Eye (tissue), 1 donor: ENCODE results near the gene AKNAD1.
A peak's percentile ranks its signal among the peaks of the same experiment; 100 is the strongest.
"Not testable (repeated sequence)": the region's sequence is repeated elsewhere in the genome, so short reads cannot be mapped to it uniquely, and the experiment has no call there.

Experiments
- DNase-seq: peaks from one replicate; pipeline ENCODE4 v3.0.0-alpha.2; 2015

AKNAD1 gene, protein sequence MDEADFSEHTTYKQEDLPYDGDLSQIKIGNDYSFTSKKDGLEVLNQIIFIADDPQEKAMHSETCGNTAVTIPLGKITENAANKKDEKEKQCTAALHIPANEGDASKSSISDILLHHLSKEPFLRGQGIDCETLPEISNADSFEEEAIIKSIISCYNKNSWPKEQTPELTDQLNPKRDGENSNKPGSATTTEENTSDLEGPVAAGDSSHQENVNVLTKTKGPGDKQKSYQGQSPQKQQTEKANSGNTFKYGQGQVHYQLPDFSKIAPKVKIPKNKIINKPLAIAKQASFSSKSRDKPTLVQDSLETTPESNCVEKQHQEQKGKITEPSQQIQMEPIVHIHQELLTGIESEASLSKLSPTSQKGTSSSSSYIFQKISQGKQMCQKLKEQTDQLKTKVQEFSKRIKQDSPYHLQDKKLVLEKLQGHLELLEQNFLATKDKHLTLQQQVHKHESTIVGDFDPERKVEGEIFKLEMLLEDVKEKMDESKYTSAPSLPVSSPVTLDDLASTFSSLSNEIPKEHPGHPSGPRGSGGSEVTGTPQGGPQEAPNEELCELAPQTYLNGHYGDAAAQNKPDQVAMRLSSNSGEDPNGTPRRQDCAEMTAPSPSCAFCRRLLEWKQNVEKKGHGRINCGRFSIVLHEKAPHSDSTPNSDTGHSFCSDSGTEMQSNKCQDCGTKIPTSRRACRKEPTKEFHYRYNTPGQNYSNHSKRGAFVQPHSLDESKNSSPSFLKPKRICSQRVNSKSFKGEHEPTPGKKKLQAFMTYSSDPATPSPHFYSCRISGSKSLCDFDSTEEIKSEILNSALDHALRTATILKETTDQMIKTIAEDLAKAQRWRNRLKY

DNA sequence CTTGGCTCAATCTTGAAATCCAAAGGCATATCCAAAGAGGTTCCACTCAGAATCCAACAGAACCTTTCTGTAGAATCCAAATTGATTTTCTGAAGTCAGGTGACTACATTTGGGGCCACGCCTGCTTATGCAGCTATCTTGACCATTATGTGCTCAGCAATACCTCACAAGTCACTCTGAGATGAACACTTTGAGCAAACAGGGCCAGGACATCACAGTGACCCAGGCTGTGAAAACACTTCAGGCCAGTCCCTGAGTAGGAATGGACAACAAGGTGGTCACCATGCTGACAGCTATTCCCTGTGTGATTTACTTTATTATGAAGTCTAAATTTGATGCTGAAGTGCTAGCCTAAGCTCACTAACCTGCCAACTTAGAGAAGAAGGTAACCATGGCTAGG is at the start of gene AKNAD1:
TSS of gene AKNAD1 (minus strand) at position 101 of the 400 bp plus-strand sequence. CDS start 4,430 bp downstream, outside the sequence.
- no peak for DNase-seq

DNA sequence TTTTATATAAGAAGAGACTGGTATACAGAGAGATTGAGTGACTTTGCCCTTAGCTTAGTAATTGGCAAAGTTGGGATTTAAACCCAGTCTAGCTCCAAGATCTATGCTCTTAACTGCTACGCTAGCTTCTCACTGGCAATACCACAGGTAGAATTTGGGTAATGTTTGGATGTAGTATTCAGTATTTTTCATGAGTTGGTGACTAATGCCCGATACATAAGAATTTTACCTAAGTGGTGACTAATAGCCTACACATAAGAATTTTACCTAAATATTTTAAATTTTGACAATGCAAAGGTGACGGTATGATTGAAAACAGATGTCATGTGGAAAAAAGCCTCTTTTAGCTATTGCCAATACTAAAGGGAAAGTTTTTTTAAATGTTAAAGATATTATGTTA is 44.2 kb upstream of the AKNAD1 start:
- DNase-seq, result no peak

DNA sequence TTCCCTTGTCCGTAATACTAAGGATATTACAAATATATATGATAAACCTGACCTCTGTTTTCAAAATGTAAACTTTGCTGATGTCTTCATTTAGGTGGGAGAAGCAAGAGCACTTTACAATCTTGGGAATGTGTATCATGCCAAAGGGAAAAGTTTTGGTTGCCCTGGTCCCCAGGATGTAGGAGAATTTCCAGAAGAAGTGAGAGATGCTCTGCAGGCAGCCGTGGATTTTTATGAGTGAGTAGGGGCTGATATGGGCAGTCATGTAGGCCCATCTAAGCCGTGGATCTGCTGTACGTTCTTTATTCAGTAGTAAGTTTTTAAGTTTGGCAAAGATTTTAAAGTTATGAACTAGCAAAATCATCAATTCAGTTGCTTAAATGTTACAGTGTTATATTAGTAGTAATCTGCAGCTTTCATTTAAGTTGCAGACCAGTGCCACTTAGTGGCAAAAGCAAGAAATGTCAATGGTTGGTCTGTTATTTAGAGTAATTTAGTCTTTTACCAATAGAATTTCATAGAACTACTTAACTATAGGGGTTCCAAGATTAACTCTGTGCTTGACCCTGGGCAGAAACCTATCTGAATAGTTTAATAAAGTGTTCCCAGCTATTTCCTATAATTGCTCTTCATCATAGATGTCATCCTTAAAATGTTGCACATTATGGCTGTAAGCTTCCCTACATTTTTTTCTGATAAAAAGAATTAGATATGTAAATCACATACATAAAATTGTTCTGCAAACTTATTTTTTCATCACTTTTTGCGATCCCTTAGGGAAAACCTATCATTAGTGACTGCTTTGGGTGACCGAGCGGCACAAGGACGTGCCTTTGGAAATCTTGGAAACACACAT is 41.2 kb upstream of the AKNAD1 start:
- peak; percentile 72 for DNase-seq

DNA sequence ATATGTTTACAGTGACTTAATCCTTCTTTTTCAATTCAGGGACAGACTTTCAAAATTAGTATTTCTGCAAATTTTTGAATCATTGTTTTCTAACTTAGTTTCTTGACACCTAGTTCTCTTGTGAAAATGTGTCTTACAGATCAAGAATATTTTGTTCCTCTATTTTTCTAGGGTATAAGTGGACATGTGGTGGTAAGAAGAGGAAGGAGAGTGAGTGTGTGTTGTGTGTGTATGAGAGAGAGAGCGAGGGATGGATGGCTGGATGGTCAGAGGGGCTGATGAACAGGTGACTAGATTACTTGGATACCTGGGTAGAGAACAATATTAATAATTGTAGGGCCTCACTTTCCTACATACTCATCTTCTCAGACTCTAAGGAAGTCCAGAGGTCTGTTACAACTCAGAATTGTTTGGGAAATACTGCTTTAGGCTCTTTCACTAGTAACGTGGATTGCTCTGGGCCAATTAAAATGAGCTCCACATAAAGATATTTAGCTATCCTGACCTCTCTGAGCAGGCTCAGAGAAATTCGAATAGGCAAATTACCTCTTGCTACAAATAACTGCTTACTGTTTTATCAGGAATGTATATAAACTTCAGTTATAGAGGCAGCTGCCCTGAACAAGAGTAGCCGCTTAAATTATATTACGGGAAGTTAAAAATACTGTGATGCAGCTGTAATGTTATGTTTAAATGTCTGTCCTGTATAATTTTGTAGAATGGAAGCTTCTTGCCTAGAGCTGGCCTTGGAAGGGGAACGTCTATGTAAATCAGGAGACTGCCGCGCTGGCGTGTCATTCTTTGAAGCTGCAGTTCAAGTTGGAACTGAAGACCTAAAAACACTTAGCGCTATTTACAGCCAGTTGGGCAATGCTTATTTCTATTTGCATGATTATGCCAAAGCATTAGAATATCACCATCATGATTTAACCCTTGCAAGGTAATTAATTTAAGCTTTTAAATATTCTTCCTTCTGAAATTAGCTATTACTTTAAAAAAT is 39.6 kb upstream of the AKNAD1 start:
- no peak for DNase-seq

DNA sequence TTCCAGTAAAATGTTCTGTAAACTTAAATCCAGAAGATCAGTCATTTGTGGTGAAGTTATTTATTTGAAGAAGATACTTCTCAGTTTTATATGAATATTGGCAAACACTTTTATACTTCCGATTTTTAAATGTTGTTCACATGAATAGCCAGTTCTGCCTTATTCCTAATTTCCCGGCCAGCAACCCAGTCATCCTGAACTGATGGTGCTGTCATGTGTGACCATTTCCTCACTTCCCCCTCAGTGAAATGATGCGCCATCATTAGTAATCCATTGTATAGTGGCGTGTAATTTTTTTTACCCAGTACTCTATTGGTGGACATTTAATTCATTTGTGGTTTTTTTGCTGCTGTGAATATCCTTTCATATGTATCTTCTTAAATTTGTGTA is 36.2 kb upstream of the AKNAD1 start:
- DNase-seq, result peak; percentile 27

DNA sequence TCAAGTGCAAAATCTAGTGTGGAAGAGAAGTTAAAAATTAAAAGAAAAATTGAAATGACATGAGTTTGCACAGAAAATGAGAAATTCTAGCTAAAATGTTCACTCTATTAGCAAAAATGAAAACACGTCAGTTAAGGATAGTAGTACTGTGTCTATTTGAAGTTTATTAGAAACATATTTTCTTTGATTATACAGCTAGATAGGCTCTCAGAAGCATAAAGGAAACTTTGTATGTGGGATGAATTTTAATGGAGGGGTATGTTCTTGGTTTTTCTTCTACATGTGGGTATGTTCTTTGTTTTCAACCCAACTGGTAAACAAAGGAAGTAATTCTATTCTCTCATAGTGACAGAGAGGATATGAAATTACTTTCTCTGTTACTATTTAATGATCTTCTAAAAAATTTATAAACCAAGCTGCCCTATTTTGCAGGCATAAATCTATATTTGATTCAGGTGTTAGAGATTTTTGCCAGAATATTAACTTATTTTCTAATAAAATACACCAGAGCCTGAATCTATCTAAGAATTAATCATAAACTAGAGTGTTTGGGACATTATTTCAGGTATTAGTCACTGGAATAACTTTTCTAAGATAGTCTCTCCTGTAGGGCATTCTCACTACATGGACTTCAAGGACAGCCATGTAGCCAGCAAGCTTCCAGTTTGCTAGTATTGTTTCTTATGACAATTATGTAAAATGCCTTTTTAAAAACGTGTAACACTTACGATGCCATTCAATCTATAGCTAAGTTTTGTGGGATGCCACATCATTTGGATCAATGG is 35.7 kb upstream of the AKNAD1 start:
- no peak for DNase-seq

DNA sequence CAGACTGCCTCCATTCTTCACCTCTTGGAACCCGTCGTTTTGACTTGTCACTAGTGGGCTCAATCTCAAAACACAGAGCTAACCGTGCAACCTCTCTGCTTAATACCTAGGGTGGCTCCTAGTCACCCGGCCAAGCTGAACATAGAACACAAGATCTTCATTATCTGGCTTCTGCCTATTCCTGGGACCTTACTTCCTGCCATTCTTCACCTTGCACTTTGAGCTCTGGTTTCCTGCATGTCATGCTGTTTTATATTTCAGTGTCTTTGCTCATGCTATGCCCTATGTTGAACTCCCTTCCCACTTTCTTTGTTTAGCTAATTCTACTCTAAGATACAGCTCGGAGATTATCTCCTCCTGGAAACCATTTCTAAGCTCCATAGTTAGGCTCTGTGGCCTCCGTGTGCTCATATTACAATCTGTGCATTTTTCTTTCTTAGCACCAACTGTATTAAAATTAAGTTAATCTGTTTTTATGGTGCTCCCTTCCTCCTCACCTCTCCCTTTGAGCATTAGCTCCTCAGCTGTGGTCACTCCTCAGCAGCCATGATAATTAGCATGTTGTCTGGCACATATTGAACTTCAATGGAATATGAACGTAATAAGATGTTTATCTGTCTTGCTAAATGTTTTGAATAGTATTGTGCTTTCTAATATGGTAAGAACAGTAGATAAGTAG is 33.0 kb upstream of the AKNAD1 start:
- no peak for DNase-seq

DNA sequence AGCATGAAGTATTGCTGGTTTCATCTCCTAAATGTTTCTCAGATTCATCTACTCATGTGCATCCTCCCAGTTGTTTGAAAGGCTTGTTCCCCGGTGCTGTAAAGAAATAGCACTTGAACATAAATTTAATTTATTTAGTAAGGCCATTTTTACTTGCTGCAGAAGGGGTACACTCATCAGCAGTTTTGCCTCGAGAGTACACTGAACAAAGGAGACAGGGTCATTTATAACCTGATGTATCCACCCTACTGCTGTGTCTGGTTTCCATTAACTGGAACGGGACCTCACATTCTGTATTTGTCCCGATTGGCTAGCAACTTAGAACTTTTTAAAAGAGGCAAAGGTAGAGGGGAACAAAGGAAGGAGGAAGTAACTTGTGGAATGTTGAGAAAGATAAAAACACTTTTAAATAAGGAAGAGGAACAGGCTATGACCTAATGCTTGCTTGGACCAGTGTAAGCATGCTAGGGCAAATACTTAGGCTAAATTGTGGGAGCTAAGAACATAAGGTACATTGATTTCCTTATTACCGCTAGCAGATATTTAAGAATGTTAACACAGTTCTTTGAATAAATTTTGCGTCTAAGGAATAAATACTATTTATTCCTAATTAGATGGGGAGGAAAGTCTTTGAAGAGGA is 32.2 kb upstream of the AKNAD1 start:
- DNase-seq, result not testable (repeated sequence)

DNA sequence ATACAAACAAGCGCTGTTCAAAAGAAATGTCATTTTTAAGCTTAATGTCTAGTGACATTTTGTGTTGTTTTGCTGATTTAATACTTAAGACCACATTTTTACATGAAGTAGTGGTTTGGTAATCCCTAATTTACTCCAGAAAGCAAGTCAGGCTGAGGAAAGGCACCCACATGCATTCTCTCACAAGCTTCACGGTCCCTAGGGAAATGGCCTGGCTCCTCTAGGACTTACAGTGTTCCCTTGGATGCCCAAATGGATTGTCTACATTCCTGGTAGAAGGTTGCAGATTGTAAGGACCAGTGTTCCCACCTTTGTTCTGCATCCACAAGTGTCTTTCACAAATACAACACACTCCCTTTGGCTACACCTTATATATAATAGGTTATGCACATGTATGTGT is 29.4 kb upstream of the AKNAD1 start:
- DNase-seq, result no peak

DNA sequence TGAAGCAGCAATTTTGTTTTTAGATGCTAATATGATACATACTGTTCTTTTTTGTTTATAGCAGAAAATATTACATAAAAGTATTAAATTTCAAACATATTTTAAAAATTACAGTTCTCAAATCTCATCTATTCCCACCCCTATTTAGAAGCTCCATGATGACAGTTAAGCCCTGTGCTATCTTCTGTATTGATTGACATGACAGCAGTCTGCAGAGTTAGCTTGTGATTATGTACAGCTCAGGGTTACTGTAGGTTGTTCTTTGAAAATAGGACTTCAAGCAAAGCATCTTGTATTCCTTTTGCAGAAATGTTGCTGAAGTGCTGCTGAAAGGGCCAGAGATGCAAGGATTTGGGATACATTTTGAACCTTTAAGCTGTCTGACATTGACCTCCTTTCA is 28.1 kb upstream of the AKNAD1 start:
- no peak for DNase-seq

DNA sequence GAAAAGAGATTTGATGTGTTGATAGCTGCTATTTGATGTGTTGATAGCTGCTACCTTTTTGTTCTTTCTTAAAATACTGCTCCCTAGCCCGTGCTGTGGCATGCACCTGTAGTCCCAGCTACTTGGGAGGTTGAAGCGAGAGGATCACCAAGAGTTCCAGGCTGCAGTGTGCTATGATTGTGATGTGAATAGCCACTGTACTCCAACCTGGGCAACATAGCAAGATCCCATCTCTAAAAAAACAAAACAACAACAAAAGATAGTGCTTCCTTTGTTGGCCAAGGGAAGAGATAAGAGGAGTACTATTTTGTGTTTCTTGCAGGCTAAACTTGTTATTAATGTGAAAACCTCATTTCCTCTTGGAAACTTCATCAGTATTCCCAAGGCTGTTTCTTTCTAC is 25.9 kb upstream of the AKNAD1 start:
- no peak for DNase-seq

DNA sequence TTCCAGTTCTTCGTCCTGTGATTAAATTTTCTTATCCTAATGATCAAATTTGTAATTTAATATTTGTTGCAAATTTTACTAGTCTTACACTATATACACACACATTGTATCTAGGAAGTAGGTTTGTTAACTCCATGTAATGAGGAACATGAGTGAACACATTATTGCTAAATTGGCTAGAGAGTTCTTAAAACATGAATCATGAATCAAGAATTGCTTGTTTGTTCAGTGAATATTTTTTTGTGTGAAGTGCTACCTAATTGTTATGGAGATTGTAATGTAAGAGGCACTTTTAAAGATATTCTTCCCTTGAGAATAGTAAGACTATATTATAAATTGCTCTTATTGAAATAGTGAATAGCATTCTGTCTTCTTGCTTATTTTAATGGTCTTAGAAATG is 24.5 kb upstream of the AKNAD1 start:
- DNase-seq, result no peak

DNA sequence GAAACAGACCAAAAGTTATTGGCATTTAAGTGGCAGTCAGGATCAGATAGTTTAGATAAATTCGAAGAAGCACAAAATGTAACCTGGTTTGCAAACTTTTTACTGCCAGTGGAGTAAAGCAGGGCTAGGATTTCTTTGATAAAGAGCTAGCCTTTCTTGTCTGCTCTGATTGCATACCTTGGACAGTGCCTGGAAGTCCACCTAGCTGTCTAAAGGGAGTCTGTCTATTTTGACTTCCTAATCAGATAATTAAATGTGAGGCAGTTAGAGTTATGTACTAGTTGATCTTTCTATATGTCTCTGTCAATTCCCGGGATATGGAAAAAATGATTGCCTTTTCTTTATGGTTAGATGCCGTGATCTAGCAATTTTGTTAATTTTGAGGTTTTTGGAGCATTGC is 24.0 kb upstream of the AKNAD1 start:
- no peak for DNase-seq

DNA sequence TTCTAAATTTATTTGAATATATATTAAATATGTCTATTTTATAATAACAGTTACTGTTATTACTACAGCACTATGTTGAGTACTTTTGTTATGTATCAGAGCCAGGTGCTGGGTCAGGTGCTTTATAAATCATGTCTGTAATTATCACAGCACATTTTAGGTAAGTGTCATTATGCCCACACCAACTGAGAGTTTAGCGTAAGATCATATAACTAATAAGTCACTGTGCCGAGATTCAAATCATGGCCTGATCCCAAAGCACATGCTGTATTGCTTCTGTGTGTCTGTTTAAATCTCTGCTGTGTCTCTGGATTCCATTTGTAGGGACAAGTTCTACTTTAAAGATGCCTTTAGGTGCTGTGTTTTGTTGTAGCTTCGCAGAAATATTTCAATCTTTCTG is 21.8 kb upstream of the AKNAD1 start:
- peak; percentile 19 for DNase-seq

DNA sequence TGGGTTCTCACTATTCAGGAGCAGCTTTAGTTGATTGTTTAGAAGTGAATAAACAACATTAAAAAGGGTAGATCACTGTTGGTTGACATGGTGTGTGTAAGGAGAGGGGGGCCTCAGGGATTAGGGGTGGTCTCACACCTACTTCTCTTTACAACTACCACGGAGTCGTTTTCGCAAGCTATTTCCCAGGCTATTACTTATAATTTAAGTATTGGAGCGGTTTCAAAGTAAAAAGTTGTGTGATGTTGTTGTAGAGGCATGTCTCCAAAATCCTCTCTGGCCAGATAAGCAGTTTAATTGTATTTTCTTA is 21.2 kb upstream of the AKNAD1 start:
- DNase-seq, result no peak

DNA sequence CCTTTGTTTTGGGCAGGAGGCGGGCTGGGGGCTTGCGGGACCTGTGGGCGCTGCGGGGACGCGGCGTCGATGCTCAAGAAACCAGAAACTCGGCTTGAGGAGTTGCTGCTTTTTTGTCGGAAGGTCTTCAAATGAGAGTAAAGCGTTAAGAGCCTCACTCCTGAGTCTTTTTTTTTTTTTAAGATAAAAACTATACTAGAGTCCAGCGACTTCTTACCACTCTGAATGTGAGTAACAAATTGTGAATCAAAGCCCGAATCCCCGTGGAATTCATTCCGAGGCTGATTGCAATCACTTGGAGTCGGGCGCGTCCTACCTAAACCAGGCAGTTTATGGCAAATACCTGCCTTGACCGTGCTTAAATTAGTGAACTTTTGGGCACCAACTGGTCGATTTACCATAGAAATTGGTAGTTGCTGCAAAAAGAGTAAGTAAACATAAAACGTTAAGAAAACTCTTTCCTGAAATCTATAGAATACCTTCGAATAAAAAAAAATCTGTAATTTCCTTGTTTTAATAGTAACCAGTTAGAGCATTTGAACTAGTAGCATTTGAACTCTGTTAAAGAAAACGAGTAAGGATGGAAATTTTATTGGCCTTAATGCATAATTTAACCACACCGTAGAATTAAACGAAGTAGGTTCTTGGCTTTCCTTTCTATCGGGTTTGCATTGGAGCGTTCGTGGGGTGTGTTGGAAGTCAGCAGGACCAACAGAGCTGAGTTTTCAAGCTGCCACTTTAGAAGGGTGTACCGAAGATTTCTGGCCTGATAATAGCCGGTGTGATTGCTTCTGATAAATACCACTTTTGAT is 20.7 kb upstream of the AKNAD1 start:
- DNase-seq, result peak; percentile 80

DNA sequence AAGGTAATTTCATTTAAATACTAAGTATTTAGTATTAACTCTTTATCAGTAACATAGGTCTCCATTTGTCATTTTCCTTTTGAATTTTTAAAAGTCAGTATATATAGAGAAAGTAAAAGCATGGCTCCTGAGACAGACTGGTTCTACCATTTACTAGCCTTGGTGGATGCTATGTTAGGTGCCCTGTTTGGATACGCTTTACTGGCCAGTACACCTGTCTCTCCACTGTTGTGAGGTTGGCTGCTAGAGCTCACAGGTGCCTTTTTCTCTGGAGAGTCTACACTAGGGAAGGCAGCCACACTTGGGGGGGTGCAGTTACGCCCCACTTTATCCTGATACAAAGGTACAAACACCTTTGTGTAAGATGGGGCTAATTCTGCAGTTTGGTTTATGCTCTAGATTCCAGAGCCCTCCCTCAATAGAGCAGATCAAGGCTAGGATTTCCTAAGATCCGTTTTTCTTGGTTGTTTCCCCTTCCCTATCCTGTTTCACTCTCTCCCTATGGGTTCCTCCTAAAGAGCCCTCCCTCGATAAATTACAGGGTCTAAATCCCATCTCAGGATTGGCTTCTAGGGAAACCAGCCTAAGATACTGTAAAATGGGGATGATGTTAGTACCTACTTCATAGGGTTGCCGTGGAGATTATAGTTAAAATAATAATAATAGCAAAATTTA is 14.3 kb upstream of the AKNAD1 start:
- DNase-seq, result no peak

DNA sequence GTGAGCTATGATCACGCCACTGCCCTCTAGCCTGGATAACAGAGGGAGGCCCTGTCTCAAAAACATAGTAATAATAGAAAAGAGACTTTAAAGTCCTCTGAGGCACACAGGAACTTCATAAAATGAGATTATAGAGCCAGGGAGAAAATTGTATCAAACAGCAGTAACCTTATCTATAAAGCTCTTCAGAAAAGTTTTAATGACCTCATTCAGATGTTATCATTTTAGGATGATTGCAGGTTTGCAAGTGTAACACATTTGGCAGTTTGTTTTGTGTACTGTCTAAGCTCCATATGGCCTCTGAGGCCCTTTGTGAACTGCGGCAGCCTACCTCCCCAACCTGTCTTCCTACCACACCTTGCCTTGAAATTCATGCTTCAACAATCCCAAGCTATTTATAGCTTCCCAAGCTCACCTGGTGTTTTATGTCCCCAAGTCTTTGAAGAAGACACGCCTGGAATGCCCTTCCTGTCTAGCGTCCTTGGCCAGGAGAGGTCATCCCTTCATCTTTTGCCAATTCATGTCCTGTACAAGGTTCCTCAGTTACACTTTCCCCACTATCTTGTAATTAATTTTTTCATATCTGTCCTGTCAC is 8.5 kb upstream of the AKNAD1 start:
- DNase-seq, result no peak
